BE2C (cell line): Measurements from ENCODE around the gene CFAP68.
"Not testable (repeated sequence)": the region's sequence is repeated elsewhere in the genome, so short reads cannot be mapped to it uniquely, and the experiment has no call there.

ENCODE experiments used
- DNase-seq: peaks from one replicate; pipeline ENCODE4 v3.0.0-alpha.2; 2020
- H3K27me3 ChIP-seq: fragments of 250-450 bp; sonication (Bioruptor Pico); 2 replicates; pipeline ENCODE4 v1.5.1; 2020; ENCODE audit warnings: mild to moderate bottlenecking
- H3K36me3 ChIP-seq: fragments of 250-450 bp; sonication (Bioruptor Pico); 2 replicates; pipeline ENCODE4 v1.5.1; 2020; ENCODE audit warnings: mild to moderate bottlenecking
- H3K4me1 ChIP-seq: fragments of 250-450 bp; sonication (Bioruptor Pico); 2 replicates; pipeline ENCODE4 v1.5.1; 2020
- H3K4me3 ChIP-seq: 2 replicates; pipeline ENCODE4 v1.5.1; 2011; ENCODE audit warnings: low read depth, low read length
- H3K9me3 ChIP-seq: fragments of 250-450 bp; sonication (Bioruptor Pico); 2 replicates; pipeline ENCODE4 v1.5.1; 2020
- TF ChIP-seq, protein P1 (sequence below): IDR thresholded peaks from 2 replicates; pipeline ENCODE4 v1.5.1; 2012; ENCODE audit warnings: mild to moderate bottlenecking, low read depth, low read length

Gene CFAP68

DNA sequence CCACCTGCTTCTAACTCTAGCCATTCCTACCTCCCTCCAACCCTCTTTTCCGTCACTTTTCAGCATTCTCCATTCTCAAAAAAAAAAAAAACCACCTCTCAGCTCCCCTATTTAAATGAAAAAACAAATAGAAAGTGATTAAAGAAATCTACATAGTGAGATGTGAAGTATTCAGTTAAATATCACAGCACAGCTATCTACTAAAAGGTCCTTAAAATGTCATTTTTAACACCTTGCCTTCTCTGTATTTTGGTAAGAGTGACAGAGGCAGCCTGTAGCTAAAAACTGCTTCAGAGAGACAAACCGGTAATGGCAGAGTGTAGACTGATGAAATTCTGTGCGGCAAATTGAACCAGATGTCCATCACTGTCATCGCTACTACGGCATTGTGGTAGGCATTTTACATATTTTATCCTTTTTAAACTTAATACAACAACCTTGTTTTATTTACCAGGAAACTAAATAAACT, 7.6 kb upstream of the CFAP68 start:
- H3K9me3 ChIP-seq = no peaks in the 10 kb centered on the region
- no peaks in the 10 kb centered on the region for H3K27me3 ChIP-seq
- TF ChIP-seq, protein P1, sequence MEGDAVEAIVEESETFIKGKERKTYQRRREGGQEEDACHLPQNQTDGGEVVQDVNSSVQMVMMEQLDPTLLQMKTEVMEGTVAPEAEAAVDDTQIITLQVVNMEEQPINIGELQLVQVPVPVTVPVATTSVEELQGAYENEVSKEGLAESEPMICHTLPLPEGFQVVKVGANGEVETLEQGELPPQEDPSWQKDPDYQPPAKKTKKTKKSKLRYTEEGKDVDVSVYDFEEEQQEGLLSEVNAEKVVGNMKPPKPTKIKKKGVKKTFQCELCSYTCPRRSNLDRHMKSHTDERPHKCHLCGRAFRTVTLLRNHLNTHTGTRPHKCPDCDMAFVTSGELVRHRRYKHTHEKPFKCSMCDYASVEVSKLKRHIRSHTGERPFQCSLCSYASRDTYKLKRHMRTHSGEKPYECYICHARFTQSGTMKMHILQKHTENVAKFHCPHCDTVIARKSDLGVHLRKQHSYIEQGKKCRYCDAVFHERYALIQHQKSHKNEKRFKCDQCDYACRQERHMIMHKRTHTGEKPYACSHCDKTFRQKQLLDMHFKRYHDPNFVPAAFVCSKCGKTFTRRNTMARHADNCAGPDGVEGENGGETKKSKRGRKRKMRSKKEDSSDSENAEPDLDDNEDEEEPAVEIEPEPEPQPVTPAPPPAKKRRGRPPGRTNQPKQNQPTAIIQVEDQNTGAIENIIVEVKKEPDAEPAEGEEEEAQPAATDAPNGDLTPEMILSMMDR = no peak
- peaks cover 6% of the 10 kb centered on the region; the same call in 1 of the 2 replicates for H3K4me1 ChIP-seq
- no peak for DNase-seq
- H3K4me3 ChIP-seq = peak overlapping the region; percentile 82
- peaks cover 10% of the 10 kb centered on the region for H3K36me3 ChIP-seq

DNA sequence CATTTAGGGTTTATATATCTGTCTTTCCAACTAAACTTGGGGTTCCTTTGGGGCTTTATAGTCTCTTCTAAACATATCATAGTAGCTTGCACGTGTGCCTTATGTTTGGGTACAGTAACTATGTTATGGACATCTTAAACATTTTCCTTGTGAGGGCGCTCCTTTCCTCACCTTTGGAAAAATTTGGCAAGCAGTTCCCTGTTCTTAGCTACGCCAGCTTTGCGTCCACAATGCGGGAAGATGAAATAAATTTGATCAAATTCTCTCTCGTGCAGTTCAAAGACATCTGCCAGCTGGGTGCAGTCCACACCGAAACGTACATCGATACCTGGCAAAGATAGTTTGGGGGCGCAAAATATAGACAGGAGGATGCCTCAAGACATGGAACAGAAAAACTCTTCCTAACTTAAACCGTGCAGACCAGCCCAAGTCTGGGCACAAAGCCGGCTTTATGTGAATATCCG, 924 bp upstream of the CFAP68 start:
- peak overlapping the region; percentile 90 for H3K4me3 ChIP-seq
- H3K27me3 ChIP-seq = no peaks in the 10 kb centered on the region
- no peak for DNase-seq
- TF ChIP-seq, protein P1 = no peak
- H3K9me3 ChIP-seq = no peaks in the 10 kb centered on the region
- H3K36me3 ChIP-seq = no peaks in the 10 kb centered on the region
- H3K4me1 ChIP-seq = peaks cover 10% of the 10 kb centered on the region; the same call in 1 of the 2 replicates

DNA sequence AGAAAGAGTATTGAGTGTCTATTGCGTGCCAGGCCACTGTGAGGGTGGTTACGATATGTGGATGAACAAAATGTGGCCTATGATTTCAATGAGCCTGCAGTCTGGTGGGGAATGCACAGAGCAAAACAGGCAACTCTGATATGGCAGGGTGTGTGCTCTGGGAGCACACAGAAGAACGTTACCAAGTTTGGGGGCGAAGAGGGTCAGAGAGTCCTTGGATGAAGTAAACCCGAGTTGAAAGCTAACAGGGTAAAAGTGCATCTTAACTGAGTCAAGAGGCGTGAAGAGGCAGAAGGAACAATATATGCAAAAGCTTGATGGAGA, 258 bp downstream of the CFAP68 start:
- no peaks in the 10 kb centered on the region for H3K27me3 ChIP-seq
- no peak for DNase-seq
- TF ChIP-seq, protein P1 = no peak
- no peaks in the 10 kb centered on the region for H3K36me3 ChIP-seq
- H3K4me1 ChIP-seq = peaks cover 10% of the 10 kb centered on the region; the same call in 1 of the 2 replicates
- H3K9me3 ChIP-seq = no peaks in the 10 kb centered on the region
- peak overlapping the region; percentile 90 for H3K4me3 ChIP-seq

DNA sequence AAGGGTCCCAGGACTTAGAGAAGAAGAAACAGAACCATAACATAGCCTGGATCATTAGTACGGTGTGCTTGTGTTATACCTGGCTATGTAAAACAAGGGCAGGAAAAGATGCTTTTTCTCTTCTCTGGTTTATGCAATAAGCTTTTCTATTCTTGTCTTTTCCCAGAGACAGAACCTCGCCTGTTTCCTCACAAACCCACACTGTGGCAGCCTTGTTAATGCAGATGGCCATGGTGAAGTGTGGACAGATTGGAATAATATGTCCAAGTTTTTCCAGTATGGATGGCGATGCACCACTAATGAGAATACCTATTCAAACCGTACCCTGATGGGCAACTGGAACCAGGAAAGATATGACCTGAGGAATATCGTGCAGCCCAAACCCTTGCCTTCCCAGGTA, 2.9 kb downstream of the CFAP68 start:
- Histone ChIP-seq H3K36me3 (no peaks in the 10 kb centered on the region), H3K4me3 (no peak overlapping the region), H3K27me3 (no peaks in the 10 kb centered on the region), H3K9me3 (no peaks in the 10 kb centered on the region), H3K4me1 (no peaks in the 10 kb centered on the region)
- TF ChIP-seq, protein P1 = no peak
- DNase-seq = no peak

DNA sequence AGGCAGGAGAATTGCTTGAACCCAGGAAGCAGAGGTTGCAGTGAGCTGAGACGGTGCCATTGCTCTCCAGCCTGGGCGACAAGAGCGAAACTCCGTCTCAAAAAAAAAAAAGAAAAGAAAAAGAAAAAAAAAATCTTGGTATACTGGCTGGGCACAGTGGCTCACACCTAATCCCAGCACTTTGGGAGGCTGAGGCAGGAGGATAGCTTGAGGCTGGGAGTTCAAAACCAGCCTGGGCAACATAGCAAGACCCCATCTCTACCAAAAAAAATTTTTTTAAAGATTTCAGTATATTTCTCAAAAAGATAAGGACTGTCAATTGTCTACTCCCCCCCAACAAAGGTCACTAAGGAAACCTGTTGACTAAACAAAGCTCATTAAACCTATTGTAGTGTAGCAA, 5.7 kb downstream of the CFAP68 start:
- DNase-seq, H3K4me3 ChIP-seq, H3K27me3 ChIP-seq, H3K4me1 ChIP-seq, H3K36me3 ChIP-seq, H3K9me3 ChIP-seq: not testable (repeated sequence)

DNA sequence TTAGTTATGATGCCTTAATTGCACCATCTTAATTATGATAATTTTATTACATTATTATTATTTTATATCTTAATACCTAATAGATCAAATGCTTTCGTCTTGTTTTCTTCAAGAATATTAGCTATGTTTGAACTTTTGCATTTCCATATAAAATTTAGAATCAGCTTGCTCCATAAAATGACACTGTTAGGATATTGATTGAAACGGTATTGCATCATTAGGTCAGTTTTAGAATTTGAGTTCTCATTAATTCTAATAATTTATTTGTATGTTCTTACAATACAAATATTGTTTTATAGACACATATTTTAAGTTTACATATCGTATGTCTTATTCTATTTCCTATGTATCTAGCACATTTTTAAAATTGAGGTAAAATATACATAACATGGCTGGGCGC, 6.7 kb downstream of the CFAP68 start:
- Histone ChIP-seq H3K9me3 (no peaks in the 10 kb centered on the region), H3K36me3 (no peaks in the 10 kb centered on the region), H3K4me1 (no peaks in the 10 kb centered on the region), H3K27me3 (no peaks in the 10 kb centered on the region), H3K4me3 (no peak overlapping the region)
- DNase-seq = no peak
- TF ChIP-seq, protein P1 = no peak

DNA sequence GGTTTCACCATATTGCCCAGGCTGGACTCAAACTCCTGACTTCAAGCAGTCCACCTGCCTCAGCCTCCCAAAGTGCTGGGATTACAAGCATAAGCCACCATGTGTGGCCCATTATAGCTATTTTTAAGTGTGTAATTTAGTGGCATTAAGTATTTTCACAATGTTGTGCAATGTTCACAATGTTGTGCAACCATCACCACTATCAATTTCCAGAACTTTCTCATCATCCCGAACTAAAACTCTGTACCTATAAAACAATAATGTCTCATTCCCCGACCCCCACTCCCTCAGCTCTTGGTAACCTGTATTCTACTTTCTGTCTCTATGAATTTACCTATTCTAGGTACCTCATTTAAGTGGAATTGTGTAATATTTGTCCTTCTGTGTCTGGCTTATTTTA, 7.5 kb downstream of the CFAP68 start:
- H3K27me3 ChIP-seq = no peaks in the 10 kb centered on the region
- no peaks in the 10 kb centered on the region for H3K4me1 ChIP-seq
- H3K9me3 ChIP-seq = no peaks in the 10 kb centered on the region
- no peak overlapping the region for H3K4me3 ChIP-seq
- DNase-seq = no peak
- no peaks in the 10 kb centered on the region for H3K36me3 ChIP-seq
- TF ChIP-seq, protein P1 = no peak
